Right lobe of liver (tissue), 6 donors: Measurements from ENCODE around the gene CYTH3. TPM values are rescaled to one million over a fixed set of nuclear protein-coding genes. Genes with fewer than 3 reads are reported as not detected.
A peak's percentile ranks its signal among the peaks of the same experiment; 100 is the strongest.

Source experiments
- ATAC-seq, 4 donors: fragments of 200-7000 bp; cut with Tn5 transposase; one replicate each; pipeline ENCODE4 v1.9.1; 2020; ENCODE audit warnings: mild to moderate bottlenecking in 4 of 4, moderate library complexity in 4 of 4
- DNase-seq, 3 donors: peaks; one replicate each; pipeline ENCODE4 v3.0.0-alpha.2; 2020
- H3K27ac ChIP-seq, 3 donors: fragments of 200-600 bp; one replicate each; pipeline ENCODE4 v1.8.0; 2022
- H3K27me3 ChIP-seq, 2 donors: fragments of 200-600 bp; one replicate each; pipeline ENCODE4 v1.8.0; 2022
- H3K36me3 ChIP-seq, 4 donors: fragments of 200-600 bp; sonication (generic) in 1 of 4; one replicate each; pipeline versions ENCODE4 v1.5.1 to v1.8.0; 2017 to 2022; ENCODE audit warnings: control low read depth in 1 of 4
- H3K4me1 ChIP-seq, 4 donors: fragments of 200-600 bp; sonication (generic) in 1 of 4; one replicate each; pipeline versions ENCODE4 v1.5.1 to v1.8.0; 2017 to 2022; ENCODE audit warnings: control low read depth in 1 of 4
- H3K4me3 ChIP-seq, 3 donors: fragments of 200-600 bp; one replicate each; pipeline ENCODE4 v1.8.0; 2022
- H3K9me3 ChIP-seq, 4 donors: fragments of 200-600 bp; sonication (generic) in 1 of 4; one replicate each; pipeline versions ENCODE4 v1.5.1 to v1.8.0; 2017 to 2022; ENCODE audit warnings: control low read depth in 1 of 4
- POLR2A ChIP-seq: fragments of 450-650 bp; IDR thresholded peaks from one replicate; pipeline ENCODE4 v1.6.1; 2017; ENCODE audit warnings: antibody characterized with exemption, mild to moderate bottlenecking
- WGBS: methylation state at CpG from one replicate; pipeline ENCODE4 v1.1.6; 2018; ENCODE audit warnings: low coverage, low lambda C conversion rate; ENCODE audit not compliant: insufficient coverage; ENCODE audit errors: missing lambda C conversion rate; 5-methylcytosine and 5-hydroxymethylcytosine counted together
- intact Hi-C, 2 donors: fragments of 100-400 bp; cut with DNase I; formaldehyde crosslinking; loops; one replicate each; pipeline versions ENCODE4 v1.11.2 to v1.14.1; 2022
- total RNA-seq, 6 experiments: library from RNA; depleted of rRNA in 2 of 6; stranded (reverse); fragments of >200 nt in 2 of 6; fragmentation: NEBNext Ultra II Directional in 3 of 6; extraction: Animal tissue kit (Norgen Biotek cat#: 25700) in 3 of 6; gene quantifications; one replicate each; pipeline versions ENCODE4 v1.1.0 to v1.2.4, GENCODE V29; 2016 to 2023
- TF ChIP-seq, protein P1 (sequence below), 4 donors: fragments of 200-600 bp in 3 of 4; fragments of 450-650 bp in 1 of 4; IDR thresholded peaks; one replicate each; pipeline versions ENCODE4 v1.5.1 to v1.8.0; 2016 to 2022; ENCODE audit warnings: antibody characterized with exemption in 4 of 4, mild to moderate bottlenecking in 2 of 4
- donor health status: DM: no; HTN: yes; CAD: no.
- donor health status: DM: no; HTN: no; CAD: no.
- donor health status: DM: no; HTN: no; CAD: no.
- donor health status: DM: no; HTN: yes; CAD: no.
- donor health status: DM: no; HTN: yes; CAD: no.

The CYTH3 gene
- total RNA-seq, 6 experiments from 2014 or later, result 2.7 to 6.6 (median 4.1) TPM

DNA sequence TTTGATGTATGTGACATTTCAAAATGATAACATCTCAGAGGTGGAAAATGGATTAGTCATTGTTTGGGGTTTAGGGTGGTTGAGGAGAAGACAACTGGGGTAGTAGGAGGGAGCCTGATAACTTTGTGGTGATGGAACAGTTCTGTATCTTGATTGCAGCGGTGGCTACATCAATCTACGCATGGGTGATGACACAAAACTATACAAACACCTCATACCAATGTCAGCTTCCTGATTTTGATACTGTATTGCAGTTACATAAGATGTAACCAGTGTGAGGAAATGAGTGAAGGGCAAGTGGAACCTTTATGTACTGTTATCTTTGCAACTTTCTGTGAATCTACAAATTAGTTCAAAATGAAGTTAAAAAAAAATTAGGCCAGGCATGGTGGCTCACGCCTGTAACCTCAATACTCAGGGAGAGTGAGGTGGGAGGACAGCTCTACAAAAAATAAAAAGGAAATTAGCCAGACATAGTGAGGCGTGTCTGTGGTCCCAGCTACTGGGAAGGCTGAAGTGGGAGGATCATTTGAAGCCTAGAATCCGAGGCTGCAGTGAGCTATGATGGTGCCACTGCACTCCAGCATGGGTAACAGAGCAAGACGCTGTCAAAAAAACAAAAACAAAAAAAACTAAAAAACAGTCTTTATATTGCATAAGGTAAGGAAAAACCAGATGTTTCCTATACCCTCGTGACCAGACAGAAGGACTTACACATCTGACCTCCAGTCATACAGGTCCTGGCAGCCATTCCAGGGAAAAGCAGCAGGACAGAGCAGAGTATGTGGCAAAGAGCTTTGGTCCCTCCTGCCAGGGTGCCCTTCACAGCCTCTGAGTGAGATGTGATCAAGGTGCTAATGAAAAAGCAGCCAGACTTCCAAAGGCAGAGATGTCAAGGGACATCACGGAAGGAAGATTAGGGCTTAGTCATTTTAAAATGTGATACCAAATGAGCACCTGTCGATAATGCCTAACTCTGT is 50.8 kb downstream of the CYTH3 start:
- H3K4me3 ChIP-seq, result no peak overlapping the region
- DNase-seq, result no peak
- no peaks in the 10 kb centered on the region for H3K27me3 ChIP-seq
- no peaks in the 10 kb centered on the region for H3K4me1 ChIP-seq
- H3K27ac ChIP-seq, result no peak overlapping the region
- TF ChIP-seq, protein P1, sequence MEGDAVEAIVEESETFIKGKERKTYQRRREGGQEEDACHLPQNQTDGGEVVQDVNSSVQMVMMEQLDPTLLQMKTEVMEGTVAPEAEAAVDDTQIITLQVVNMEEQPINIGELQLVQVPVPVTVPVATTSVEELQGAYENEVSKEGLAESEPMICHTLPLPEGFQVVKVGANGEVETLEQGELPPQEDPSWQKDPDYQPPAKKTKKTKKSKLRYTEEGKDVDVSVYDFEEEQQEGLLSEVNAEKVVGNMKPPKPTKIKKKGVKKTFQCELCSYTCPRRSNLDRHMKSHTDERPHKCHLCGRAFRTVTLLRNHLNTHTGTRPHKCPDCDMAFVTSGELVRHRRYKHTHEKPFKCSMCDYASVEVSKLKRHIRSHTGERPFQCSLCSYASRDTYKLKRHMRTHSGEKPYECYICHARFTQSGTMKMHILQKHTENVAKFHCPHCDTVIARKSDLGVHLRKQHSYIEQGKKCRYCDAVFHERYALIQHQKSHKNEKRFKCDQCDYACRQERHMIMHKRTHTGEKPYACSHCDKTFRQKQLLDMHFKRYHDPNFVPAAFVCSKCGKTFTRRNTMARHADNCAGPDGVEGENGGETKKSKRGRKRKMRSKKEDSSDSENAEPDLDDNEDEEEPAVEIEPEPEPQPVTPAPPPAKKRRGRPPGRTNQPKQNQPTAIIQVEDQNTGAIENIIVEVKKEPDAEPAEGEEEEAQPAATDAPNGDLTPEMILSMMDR (IDR thresholded peaks at IDR 0.05), result no peak
- no peak for TF ChIP-seq POLR2A
- intact Hi-C loops, result no loop called here
- H3K36me3 ChIP-seq, result no peaks in the 10 kb centered on the region
- no peaks in the 10 kb centered on the region for H3K9me3 ChIP-seq
- ATAC-seq, result peak in 2 of 4 donors; percentile 22 to 25
- WGBS, result 68% methylated on average over 7 of the region's 9 CpGs

DNA sequence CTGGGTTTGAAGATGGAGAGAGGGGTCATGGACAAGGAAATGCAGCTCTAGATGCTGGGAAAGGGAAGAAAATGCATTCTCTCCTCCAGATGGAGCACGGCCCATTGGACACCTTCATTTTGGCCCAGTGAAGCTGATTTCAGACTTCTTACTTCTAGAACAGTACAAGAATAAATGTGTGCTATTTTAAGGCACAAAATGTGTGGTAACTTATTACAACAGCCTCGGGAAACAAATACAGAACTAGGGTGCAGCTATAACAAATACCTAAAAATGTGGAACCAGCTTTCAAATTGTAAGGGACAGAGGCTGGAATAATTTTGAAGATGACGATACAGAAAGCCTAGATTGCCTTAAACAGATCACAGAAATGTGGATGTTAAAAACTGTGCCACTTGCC is 54.1 kb downstream of the CYTH3 start:
- WGBS, result 53% methylated on average over 3 of the region's 3 CpGs
- no peaks in the 10 kb centered on the region for H3K9me3 ChIP-seq
- intact Hi-C loops, result no loop called here
- no peaks in the 10 kb centered on the region for H3K36me3 ChIP-seq
- DNase-seq (no peak), ATAC-seq (no peak)
- TF ChIP-seq, protein P1 (IDR thresholded peaks at IDR 0.05), result no peak
- no peak for TF ChIP-seq POLR2A
- no peaks in the 10 kb centered on the region for H3K27me3 ChIP-seq
- no peak overlapping the region for H3K27ac ChIP-seq
- H3K4me1 ChIP-seq, result no peaks in the 10 kb centered on the region
- H3K4me3 ChIP-seq, result no peak overlapping the region

DNA sequence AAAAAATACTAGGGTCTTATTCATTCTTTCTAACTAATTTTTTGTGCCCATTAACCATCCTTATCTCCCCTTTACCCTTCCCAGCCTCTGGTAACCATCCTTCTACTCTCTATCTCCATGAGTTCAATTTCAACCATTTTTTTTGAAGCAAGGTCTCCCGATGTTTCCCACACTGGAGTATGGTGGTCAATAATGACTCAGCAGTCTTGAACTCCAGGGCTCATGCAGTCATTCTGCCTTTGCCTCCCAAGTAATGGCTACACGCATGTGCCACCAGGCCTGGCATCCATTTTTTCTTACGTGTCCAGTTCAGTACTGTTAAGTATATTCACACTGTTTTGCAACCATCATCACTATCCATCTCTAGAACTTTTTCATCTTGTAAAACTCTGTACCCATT is 60.4 kb downstream of the CYTH3 start:
- ATAC-seq (no peak), DNase-seq (no peak)
- Histone ChIP-seq H3K9me3 (no peaks in the 10 kb centered on the region), H3K27ac (no peak overlapping the region), H3K4me1 (no peaks in the 10 kb centered on the region), H3K36me3 (no peaks in the 10 kb centered on the region), H3K4me3 (no peak overlapping the region), H3K27me3 (no peaks in the 10 kb centered on the region)
- 91% methylated on average over 3 of the region's 3 CpGs for WGBS
- intact Hi-C loops, result no loop called here
- no peak for TF ChIP-seq POLR2A
- TF ChIP-seq, protein P1 (IDR thresholded peaks at IDR 0.05), result no peak

DNA sequence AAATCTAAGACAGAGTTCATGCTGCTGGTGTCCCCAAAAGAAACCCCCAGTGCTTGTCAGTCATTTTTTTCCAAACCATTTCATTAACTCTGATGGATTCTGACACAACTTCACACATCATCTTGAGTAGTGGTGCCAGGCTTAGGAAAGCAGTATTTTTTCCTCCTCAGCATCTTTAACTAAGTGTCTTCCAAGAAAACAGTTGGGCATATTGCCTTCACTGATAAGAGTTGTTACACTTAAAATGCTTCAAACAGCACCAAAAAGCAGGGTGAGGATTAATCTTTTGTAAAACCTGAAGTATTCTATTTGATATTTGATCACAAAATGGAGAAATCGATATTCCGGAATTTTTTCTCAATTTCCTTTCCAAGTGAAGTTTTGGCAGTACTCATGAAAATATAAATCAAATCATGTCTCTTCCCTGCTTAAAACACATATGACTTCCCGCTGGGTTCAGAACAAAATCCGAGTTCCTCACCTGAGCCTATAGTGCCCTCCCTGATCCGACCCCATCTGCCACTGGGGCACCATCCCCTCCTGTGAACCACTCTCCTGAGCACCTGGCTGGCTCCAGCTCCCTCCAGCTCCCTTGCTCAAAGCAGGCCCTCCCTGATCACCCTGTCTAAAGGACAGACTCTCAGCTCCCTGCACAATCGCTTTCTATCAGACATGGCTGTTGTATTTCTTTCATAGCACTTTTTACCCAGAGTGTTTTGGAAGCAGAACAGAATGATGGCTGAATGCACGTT is 61.6 kb downstream of the CYTH3 start:
- TF ChIP-seq, protein P1 (IDR thresholded peaks at IDR 0.05), result no peak
- TF ChIP-seq POLR2A, result no peak

More for the DNA sequence above, 61.6 kb downstream of the CYTH3 start:
- ATAC-seq (no peak), DNase-seq (no peak)
- H3K4me1 ChIP-seq, result no peaks in the 10 kb centered on the region
- H3K27ac ChIP-seq, result no peak overlapping the region
- H3K36me3 ChIP-seq, result no peaks in the 10 kb centered on the region
- no peaks in the 10 kb centered on the region for H3K27me3 ChIP-seq
- intact Hi-C loops, result no loop called here
- no peaks in the 10 kb centered on the region for H3K9me3 ChIP-seq
- no peak overlapping the region for H3K4me3 ChIP-seq
- WGBS, result 90% methylated on average over 7 of the region's 7 CpGs
